ENCODE measurements around the gene CD226. TPM values are rescaled to one million over a fixed set of nuclear protein-coding genes. Genes with fewer than 3 reads are reported as not detected.
"Not testable (repeated sequence)": the region's sequence is repeated elsewhere in the genome, so short reads cannot be mapped to it uniquely, and the experiment has no call there.

Gene CD226
- total and polyA plus RNA-seq, 9 donors: 0.17 to 1.5 (median 1.2) TPM

GRCh38 chr18:69883781-69884180 is 63.9 kb downstream of the CD226 start:
- TF ChIP-seq CTCF (IDR thresholded peaks at IDR 0.05) (no peak), POLR2A (IDR thresholded peaks at IDR 0.05) (no peak), EP300 (IDR thresholded peaks at IDR 0.05) (no peak)
- WGBS, 3 donors: 58 to 63% (median 62%) methylated on average over 3 of the region's 3 CpGs
- intact Hi-C loops (cut with DNase I): no loop called here
- H3K9me3 ChIP-seq: no peaks in the 10 kb centered on the region
- no peak overlapping the region for H3K4me3 ChIP-seq
- no peak for DNase-seq
- no peaks in the 10 kb centered on the region for H3K4me1 ChIP-seq (ENCODE audit: insufficient read depth)
- H3K27me3 ChIP-seq: no peaks in the 10 kb centered on the region
- H3K27ac ChIP-seq: no peak overlapping the region
- H3K36me3 ChIP-seq: no peaks in the 10 kb centered on the region

GRCh38 chr18:69882965-69883668 is 64.6 kb downstream of the CD226 start:
- 85 to 89% (median 86%) methylated on average over 6 of the region's 6 CpGs for WGBS, 3 donors
- no peaks in the 10 kb centered on the region for H3K36me3 ChIP-seq
- H3K9me3 ChIP-seq: no peaks in the 10 kb centered on the region
- TF ChIP-seq POLR2A (IDR thresholded peaks at IDR 0.05) (no peak), CTCF (IDR thresholded peaks at IDR 0.05) (no peak), EP300 (IDR thresholded peaks at IDR 0.05) (no peak)
- intact Hi-C loops (cut with DNase I): no loop called here
- H3K27me3 ChIP-seq: no peaks in the 10 kb centered on the region
- H3K4me1 ChIP-seq (ENCODE audit: insufficient read depth): no peaks in the 10 kb centered on the region
- no peak overlapping the region for H3K27ac ChIP-seq
- no peak for DNase-seq
- no peak overlapping the region for H3K4me3 ChIP-seq

- Histone ChIP-seq H3K27me3 (no peaks in the 10 kb centered on the region), H3K9me3 (no peaks in the 10 kb centered on the region), H3K4me3 (no peak overlapping the region), H3K36me3 (no peaks in the 10 kb centered on the region), H3K4me1 (ENCODE audit: insufficient read depth) (no peaks in the 10 kb centered on the region), H3K27ac (no peak overlapping the region)
- intact Hi-C loops (cut with DNase I): no loop called here
- WGBS, 3 donors: 95 to 96% (median 96%) methylated on average over 3 of the region's 3 CpGs
- TF ChIP-seq EP300 (IDR thresholded peaks at IDR 0.05) (no peak), POLR2A (IDR thresholded peaks at IDR 0.05) (no peak), CTCF (IDR thresholded peaks at IDR 0.05) (no peak)
- no peak for DNase-seq
Observed at GRCh38 chr18:69880083-69880482, 67.6 kb downstream of the CD226 start.

GRCh38 chr18:69879051-69879450 is 68.6 kb downstream of the CD226 start:
- H3K4me3 ChIP-seq; H3K27ac ChIP-seq; H3K4me1 ChIP-seq (ENCODE audit: insufficient read depth); intact Hi-C loops (cut with DNase I); H3K27me3 ChIP-seq; H3K9me3 ChIP-seq; DNase-seq; H3K36me3 ChIP-seq: not testable (repeated sequence)
- WGBS, 3 donors: 64 to 86% (median 72%) methylated on average over 3 of the region's 3 CpGs

GRCh38 chr18:69878213-69878933 is 69.3 kb downstream of the CD226 start:
- Histone ChIP-seq H3K27me3 (no peaks in the 10 kb centered on the region), H3K36me3 (no peaks in the 10 kb centered on the region), H3K4me1 (ENCODE audit: insufficient read depth) (no peaks in the 10 kb centered on the region), H3K27ac (no peak overlapping the region), H3K4me3 (no peak overlapping the region), H3K9me3 (no peaks in the 10 kb centered on the region)
- intact Hi-C loops (cut with DNase I): no loop called here
- WGBS, 3 donors: 74 to 77% (median 77%) methylated on average over 6 of the region's 6 CpGs
- no peak for DNase-seq
- no peak for TF ChIP-seq POLR2A (IDR thresholded peaks at IDR 0.05)
- TF ChIP-seq EP300 (IDR thresholded peaks at IDR 0.05): no peak
- no peak for TF ChIP-seq CTCF (IDR thresholded peaks at IDR 0.05)
